ENCODE results near the gene PRTN3. TPM values are rescaled to one million over a fixed set of nuclear protein-coding genes. Genes with fewer than 3 reads are reported as not detected.

Gene PRTN3
- total RNA-seq, 1 donor, result not detected

DNA sequence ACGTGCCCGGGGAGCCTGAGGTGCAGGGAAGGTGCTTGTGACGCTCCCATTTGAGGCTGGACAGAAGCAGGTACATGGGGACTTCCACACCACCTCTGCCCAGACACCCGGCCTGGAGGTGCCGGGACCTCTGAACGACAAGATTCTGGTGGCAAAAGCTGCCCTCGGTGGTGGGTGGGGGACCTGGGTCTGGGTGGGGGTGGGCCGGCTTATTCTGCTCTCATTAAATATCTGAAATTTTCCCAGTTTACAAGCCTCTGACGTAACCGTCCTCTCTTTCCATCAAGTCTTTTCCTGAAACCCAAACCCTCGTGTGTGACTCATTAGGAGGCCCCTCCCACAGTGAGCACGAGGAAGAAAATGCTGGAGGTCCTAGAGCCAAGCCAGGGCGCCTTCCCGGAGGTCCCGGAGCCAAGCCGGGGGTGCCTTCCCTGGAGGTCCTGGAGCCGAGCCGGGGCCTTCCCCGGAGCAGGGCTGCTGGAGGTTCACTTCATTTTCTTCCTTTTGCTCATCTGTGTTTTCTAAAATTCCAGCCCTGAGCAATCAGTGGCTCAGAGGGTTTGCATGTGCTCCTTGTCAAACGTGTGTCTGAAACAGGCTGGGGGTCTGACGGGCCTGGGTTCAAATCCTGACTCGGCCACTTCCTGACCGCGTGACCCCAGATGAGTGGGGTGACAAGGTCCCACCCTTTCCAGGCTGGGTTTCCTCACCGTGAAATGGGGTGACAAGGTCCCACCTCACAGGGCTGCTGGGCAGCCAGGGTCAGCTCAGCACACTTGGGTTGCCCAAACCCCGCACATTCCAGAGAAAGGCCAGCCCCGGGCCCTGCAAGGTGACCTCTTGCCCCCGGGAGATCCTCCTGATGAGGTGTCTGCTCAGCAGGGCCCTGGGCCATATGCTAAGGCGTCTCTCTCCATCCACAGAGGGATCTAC, 28.7 kb downstream of the PRTN3 start:
- no peaks in the 10 kb centered on the region for H3K9me3 ChIP-seq (ENCODE audit: low read depth, low read length)
- H3K79me2 ChIP-seq (ENCODE audit: insufficient read depth, low read length), result no peaks in the 10 kb centered on the region
- peak; percentile 100 for DNase-seq (ENCODE audit: insufficient read length, low spot score, missing footprints)
- H3K27me3 ChIP-seq (ENCODE audit: insufficient read depth, low read length), result no peaks in the 10 kb centered on the region
- TF ChIP-seq, protein P1, sequence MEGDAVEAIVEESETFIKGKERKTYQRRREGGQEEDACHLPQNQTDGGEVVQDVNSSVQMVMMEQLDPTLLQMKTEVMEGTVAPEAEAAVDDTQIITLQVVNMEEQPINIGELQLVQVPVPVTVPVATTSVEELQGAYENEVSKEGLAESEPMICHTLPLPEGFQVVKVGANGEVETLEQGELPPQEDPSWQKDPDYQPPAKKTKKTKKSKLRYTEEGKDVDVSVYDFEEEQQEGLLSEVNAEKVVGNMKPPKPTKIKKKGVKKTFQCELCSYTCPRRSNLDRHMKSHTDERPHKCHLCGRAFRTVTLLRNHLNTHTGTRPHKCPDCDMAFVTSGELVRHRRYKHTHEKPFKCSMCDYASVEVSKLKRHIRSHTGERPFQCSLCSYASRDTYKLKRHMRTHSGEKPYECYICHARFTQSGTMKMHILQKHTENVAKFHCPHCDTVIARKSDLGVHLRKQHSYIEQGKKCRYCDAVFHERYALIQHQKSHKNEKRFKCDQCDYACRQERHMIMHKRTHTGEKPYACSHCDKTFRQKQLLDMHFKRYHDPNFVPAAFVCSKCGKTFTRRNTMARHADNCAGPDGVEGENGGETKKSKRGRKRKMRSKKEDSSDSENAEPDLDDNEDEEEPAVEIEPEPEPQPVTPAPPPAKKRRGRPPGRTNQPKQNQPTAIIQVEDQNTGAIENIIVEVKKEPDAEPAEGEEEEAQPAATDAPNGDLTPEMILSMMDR (IDR thresholded peaks at IDR 0.05; ENCODE audit: extremely low read depth, low read depth, low read length), result no peak
- H4K20me1 ChIP-seq (ENCODE audit: insufficient read depth, low read length), result peaks cover 11% of the 10 kb centered on the region
- H3K27ac ChIP-seq (ENCODE audit: low read depth, low read length), result peak overlapping the region; percentile 75
- no peak overlapping the region for H3K4me3 ChIP-seq (ENCODE audit: insufficient read depth, low read length)
- H3K4me1 ChIP-seq (ENCODE audit: insufficient read depth, low read length), result peaks cover 16% of the 10 kb centered on the region
- H3K36me3 ChIP-seq (ENCODE audit: insufficient read depth, low read length), result peaks cover 18% of the 10 kb centered on the region
- peak overlapping the region; percentile 21 for H3K4me2 ChIP-seq (ENCODE audit: insufficient read depth, low read length)
- H2AFZ ChIP-seq (ENCODE audit: low read length), result no peak overlapping the region

DNA sequence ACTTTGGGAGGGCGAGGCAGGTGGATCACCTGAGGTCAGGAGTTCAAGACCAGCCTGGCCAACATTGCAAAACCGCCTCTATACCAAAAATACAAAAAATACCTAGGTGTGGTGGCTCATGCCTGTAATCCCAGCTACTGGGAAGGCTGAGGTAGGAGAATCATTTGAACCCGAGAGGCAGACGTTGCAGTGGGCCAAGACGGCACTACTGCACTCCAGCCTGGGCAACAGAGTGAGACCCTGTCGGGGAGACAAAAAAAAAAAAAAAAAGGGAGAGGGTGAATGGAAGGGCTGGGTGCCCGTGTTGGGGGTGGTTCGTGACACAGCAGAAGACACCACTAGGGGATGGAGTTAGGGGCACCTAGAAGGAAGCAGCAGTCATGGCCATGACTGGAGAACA, 29.5 kb downstream of the PRTN3 start:
- Histone ChIP-seq H4K20me1 (ENCODE audit: insufficient read depth, low read length) (peaks cover 11% of the 10 kb centered on the region), H3K79me2 (ENCODE audit: insufficient read depth, low read length) (no peaks in the 10 kb centered on the region), H2AFZ (ENCODE audit: low read length) (no peak overlapping the region), H3K4me1 (ENCODE audit: insufficient read depth, low read length) (peaks cover 16% of the 10 kb centered on the region), H3K9me3 (ENCODE audit: low read depth, low read length) (no peaks in the 10 kb centered on the region), H3K4me2 (ENCODE audit: insufficient read depth, low read length) (no peak overlapping the region), H3K36me3 (ENCODE audit: insufficient read depth, low read length) (peaks cover 18% of the 10 kb centered on the region), H3K27me3 (ENCODE audit: insufficient read depth, low read length) (no peaks in the 10 kb centered on the region), H3K27ac (ENCODE audit: low read depth, low read length) (no peak overlapping the region), H3K4me3 (ENCODE audit: insufficient read depth, low read length) (no peak overlapping the region)
- no peak for DNase-seq (ENCODE audit: insufficient read length, low spot score, missing footprints)
- TF ChIP-seq, protein P1 (IDR thresholded peaks at IDR 0.05; ENCODE audit: extremely low read depth, low read depth, low read length), result no peak

DNA sequence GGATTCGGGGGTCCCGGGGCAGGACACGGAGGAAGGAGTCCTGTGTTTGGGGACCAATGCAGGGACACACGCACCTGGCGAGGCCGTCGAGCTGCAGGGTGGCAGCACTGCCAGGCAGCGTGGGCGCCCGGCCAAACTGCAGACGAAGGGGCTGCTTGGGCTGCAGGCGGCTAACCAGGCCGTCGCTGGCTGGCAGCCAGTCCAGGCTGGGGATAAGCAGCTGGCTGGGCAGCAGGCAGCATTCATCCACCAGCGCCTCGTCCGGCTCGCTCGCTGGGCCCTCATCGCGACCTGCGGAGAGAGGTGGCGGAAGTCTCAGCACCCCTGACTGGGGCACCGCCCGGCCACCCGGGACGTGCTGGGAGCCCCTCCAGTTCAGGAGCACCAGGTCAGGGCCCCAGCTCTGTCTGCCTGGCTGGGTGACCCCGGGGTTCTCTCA, 30.2 kb downstream of the PRTN3 start:
- no peaks in the 10 kb centered on the region for H3K27me3 ChIP-seq (ENCODE audit: insufficient read depth, low read length)
- H4K20me1 ChIP-seq (ENCODE audit: insufficient read depth, low read length), result peaks cover 11% of the 10 kb centered on the region
- H3K4me3 ChIP-seq (ENCODE audit: insufficient read depth, low read length), result no peak overlapping the region
- H3K4me2 ChIP-seq (ENCODE audit: insufficient read depth, low read length), result no peak overlapping the region
- H3K36me3 ChIP-seq (ENCODE audit: insufficient read depth, low read length), result peaks cover 18% of the 10 kb centered on the region
- TF ChIP-seq, protein P1 (IDR thresholded peaks at IDR 0.05; ENCODE audit: extremely low read depth, low read depth, low read length), result no peak
- H3K9me3 ChIP-seq (ENCODE audit: low read depth, low read length), result no peaks in the 10 kb centered on the region
- H3K79me2 ChIP-seq (ENCODE audit: insufficient read depth, low read length), result no peaks in the 10 kb centered on the region
- H3K27ac ChIP-seq (ENCODE audit: low read depth, low read length), result no peak overlapping the region
- no peak overlapping the region for H2AFZ ChIP-seq (ENCODE audit: low read length)
- peak; percentile 90 for DNase-seq (ENCODE audit: insufficient read length, low spot score, missing footprints)
- H3K4me1 ChIP-seq (ENCODE audit: insufficient read depth, low read length), result peaks cover 16% of the 10 kb centered on the region
